Ovary (tissue), 9 donors: ENCODE data around the gene POC1A. TPM values are rescaled to one million over a fixed set of nuclear protein-coding genes. Genes with fewer than 3 reads are reported as not detected.
A peak's percentile ranks its signal among the peaks of the same experiment; 100 is the strongest.

Experiments used
- DNase-seq, 5 donors: peaks; one replicate each; pipeline ENCODE4 v3.0.0-alpha.2; 2019 to 2020
- H3K27ac ChIP-seq, 2 donors: fragments of 200-600 bp; one replicate each; pipeline versions ENCODE4 v1.5.1 to v1.8.0; 2019 to 2022
- H3K27me3 ChIP-seq: fragments of 200-600 bp; one replicate; pipeline ENCODE4 v1.8.0; 2022
- H3K36me3 ChIP-seq: fragments of 200-600 bp; sonication (generic); one replicate; pipeline ENCODE4 v1.5.1; 2019
- H3K4me1 ChIP-seq: one replicate; pipeline ENCODE4 v1.8.1; 2013; ENCODE audit warnings: mild to moderate bottlenecking, moderate library complexity; ENCODE audit not compliant: insufficient read depth
- H3K4me3 ChIP-seq: fragments of 200-600 bp; sonication (generic); one replicate; pipeline ENCODE4 v1.5.1; 2017
- H3K9me3 ChIP-seq, 2 donors: fragments of 200-600 bp in 1 of 2; sonication (generic) in 1 of 2; one replicate each; pipeline versions ENCODE4 v1.5.1 to v1.8.1; 2013 to 2019; ENCODE audit warnings: mild to moderate bottlenecking in 1 of 2, moderate library complexity in 1 of 2
- EP300 ChIP-seq: sonication (generic); formaldehyde crosslinking; IDR thresholded peaks from one replicate; pipeline ENCODE4 v1.6.1; 2017; ENCODE audit warnings: antibody characterized with exemption
- POLR2A ChIP-seq: fragments of 450-650 bp; IDR thresholded peaks from one replicate; pipeline ENCODE4 v1.6.1; 2017; ENCODE audit warnings: antibody characterized with exemption, mild to moderate bottlenecking, moderate library complexity
- WGBS, 3 donors: extraction: QIAGEN DNeasy Blood & Tissue Kit in 1 of 3; methylation state at CpG; one replicate each; pipeline versions ENCODE4 v1.1.5 to v1.1.7; 2013 to 2017; 5-methylcytosine and 5-hydroxymethylcytosine counted together
- intact Hi-C, 4 donors: fragments of 100-400 bp; cut with DNase I; formaldehyde crosslinking; loops; one replicate each; pipeline versions ENCODE4 v1.11.0 to v1.15.1; 2022 to 2023
- polyA plus RNA-seq, 2 donors: library from polyadenylated mRNA; stranded (reverse); fragments of 200-250 nt in 1 of 2; fragments of 350-450 nt in 1 of 2; fragmentation: Illumina TruSeq in 1 of 2; extraction: RNeasy Lipid Tissue Mini Kit (QIAGEN cat#74804) in 1 of 2; gene quantifications; one replicate each; pipeline ENCODE4 v1.2.3, GENCODE V29; 2013 to 2014
- total RNA-seq, 7 donors: library from RNA; depleted of rRNA in 2 of 7; stranded (reverse); fragments of >200 nt in 2 of 7; fragmentation: NEBNext Ultra II Directional in 3 of 7; extraction: Animal tissue kit (Norgen Biotek cat#: 25700) in 3 of 7; gene quantifications; one replicate each; pipeline versions ENCODE4 v1.1.0 to v1.2.4, GENCODE V29; 2016 to 2023
- TF ChIP-seq, protein P1 (sequence below), 3 donors: fragments of 450-650 bp in 2 of 3; fragments of 200-600 bp in 1 of 3; IDR thresholded peaks; one replicate each; pipeline versions ENCODE4 v1.5.1 to v1.8.0; 2016 to 2022; ENCODE audit warnings: antibody characterized with exemption in 3 of 3, mild to moderate bottlenecking in 1 of 3
- donor health status: DM: no; HTN: no; CAD: no; lungs with moderate emphysema.
- donor health status: DM: no; HTN: no; CAD: no.
- donor health status: Bipolar disorder and iron deficiency.
- donor health status: DM: yes; HTN: yes; CAD: no.
- donor health status: DM: no; HTN: no; CAD: no.
- donor health status: DM: yes; HTN: yes; CAD: no.

The POC1A gene
- total and polyA plus RNA-seq, 9 donors = 0.53 to 1.8 (median 1.3) TPM

DNA sequence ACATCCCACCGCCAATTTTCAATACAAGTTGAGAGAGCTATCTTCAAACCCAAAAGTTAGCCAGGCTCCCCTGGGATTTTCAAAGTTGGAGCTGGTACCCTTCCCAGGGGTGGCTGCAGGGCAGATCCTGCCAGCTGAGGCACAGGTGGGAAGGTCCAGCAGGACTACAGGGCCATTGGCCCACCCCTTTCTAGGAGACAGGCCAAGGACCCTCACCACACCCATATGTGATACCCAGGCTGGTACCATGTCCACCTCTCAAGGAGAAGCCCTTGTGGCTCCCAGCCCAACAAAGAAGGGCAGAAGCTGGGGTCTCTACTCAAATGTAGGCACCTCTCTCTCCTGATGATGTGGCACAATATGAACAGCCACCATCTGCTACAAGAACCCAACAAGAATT lies 8.0 kb downstream of the POC1A start:
- no peak for DNase-seq
- H3K9me3 ChIP-seq = no peaks in the 10 kb centered on the region
- H3K4me1 ChIP-seq = no peaks in the 10 kb centered on the region
- TF ChIP-seq, protein P1, sequence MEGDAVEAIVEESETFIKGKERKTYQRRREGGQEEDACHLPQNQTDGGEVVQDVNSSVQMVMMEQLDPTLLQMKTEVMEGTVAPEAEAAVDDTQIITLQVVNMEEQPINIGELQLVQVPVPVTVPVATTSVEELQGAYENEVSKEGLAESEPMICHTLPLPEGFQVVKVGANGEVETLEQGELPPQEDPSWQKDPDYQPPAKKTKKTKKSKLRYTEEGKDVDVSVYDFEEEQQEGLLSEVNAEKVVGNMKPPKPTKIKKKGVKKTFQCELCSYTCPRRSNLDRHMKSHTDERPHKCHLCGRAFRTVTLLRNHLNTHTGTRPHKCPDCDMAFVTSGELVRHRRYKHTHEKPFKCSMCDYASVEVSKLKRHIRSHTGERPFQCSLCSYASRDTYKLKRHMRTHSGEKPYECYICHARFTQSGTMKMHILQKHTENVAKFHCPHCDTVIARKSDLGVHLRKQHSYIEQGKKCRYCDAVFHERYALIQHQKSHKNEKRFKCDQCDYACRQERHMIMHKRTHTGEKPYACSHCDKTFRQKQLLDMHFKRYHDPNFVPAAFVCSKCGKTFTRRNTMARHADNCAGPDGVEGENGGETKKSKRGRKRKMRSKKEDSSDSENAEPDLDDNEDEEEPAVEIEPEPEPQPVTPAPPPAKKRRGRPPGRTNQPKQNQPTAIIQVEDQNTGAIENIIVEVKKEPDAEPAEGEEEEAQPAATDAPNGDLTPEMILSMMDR (IDR thresholded peaks at IDR 0.05) = no peak
- TF ChIP-seq EP300 = no peak
- no peak for TF ChIP-seq POLR2A
- 95 to 98% (median 96%) methylated on average over 1 of the region's 1 CpG for WGBS, 3 donors
- no peaks in the 10 kb centered on the region for H3K36me3 ChIP-seq
- intact Hi-C loops = no loop called here
- no peak overlapping the region for H3K4me3 ChIP-seq
- H3K27me3 ChIP-seq = no peaks in the 10 kb centered on the region
- H3K27ac ChIP-seq = no peak overlapping the region

DNA sequence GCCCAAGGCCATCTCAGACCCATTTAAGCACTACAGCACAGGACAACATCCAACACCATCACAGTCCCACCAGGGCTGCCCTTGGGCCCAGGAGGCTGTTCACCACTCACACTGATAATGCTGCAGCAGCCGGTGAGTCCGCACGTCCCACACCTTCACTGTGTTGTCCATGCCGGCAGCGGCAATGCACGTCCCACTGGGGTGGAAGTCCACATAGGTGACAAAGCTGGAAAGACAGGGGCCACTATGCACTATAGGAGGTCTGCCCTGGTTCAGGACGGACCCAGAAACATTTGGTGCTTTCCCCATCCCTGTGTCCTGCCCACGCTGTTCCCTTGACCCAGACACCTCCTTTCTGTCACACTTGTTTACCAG lies 8.5 kb downstream of the POC1A start:
- Histone ChIP-seq H3K4me3 (no peak overlapping the region), H3K27ac (no peak overlapping the region), H3K27me3 (no peaks in the 10 kb centered on the region), H3K4me1 (no peaks in the 10 kb centered on the region), H3K9me3 (no peaks in the 10 kb centered on the region), H3K36me3 (no peaks in the 10 kb centered on the region)
- TF ChIP-seq EP300 = no peak
- TF ChIP-seq POLR2A = no peak
- TF ChIP-seq, protein P1 (IDR thresholded peaks at IDR 0.05) = no peak
- 91 to 95% (median 93%) methylated on average over 8 of the region's 8 CpGs for WGBS, 3 donors
- intact Hi-C loops = loop anchor here in 1 of 4 donors (2.0 kb wide), 1 partner anchor 149 kb away; no protein-coding TSS in a partner anchor
- no peak for DNase-seq

DNA sequence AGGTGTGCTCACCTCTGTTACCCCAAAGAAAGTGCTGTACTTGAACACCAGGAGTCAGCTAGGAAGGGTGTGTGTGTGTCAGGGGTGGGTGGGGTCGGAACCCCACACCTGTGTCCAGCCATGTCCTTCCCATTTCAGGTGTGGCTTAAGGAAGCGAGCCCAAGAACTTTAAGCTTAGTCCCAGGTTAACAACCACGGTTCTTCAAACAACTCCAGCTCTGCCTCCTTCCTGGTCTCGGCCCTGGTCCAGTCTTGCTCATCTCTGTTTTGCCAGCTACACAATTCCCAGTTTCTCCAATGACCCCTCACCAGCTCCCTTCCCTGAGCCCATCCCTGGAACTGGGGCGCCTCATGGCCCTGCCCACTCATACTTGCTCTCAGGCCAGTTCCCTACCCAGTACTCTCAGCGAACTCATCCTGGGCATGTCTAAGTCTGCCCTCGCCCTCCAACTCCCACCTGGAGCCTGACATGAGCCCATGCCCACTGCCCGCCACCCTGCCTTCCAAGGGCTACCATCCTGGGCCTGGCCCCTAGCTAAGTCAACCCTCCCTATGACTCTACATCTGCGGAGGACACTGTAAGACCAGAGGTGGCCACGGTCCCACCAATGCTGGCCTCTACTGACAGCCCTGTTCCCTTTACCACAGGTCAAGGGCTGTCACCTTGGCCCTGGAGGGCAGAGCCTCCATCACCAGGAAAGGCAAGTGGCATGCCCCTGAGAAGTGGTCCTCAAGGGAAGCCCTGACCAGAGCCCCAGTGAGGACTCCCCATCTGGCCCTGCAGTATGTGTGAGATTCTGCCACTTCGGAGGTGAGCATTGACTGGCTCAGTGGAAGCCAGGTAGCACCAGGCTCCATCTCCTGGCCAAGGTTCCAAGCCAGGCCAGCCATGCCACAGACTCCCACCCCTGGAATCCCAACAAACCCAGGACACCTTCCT lies 9.2 kb downstream of the POC1A start:
- no peak for DNase-seq
- no peaks in the 10 kb centered on the region for H3K4me1 ChIP-seq
- TF ChIP-seq, protein P1 (IDR thresholded peaks at IDR 0.05) = no peak
- TF ChIP-seq EP300 (no peak), POLR2A (no peak)
- WGBS, 3 donors = 95% methylated on average over 11 of the region's 11 CpGs
- H3K27ac ChIP-seq = no peak overlapping the region
- H3K4me3 ChIP-seq = no peak overlapping the region
- no peaks in the 10 kb centered on the region for H3K27me3 ChIP-seq
- no peaks in the 10 kb centered on the region for H3K9me3 ChIP-seq
- intact Hi-C loops = loop anchor here (1.0 to 5.0 kb wide), 5 partner anchors 88 to 203 kb away; partner anchors contain the start of genes DUSP7 (in 1 of the 4), PARP3 (in 1 of the 4) and RRP9 (in 1 of the 4)
- no peaks in the 10 kb centered on the region for H3K36me3 ChIP-seq

DNA sequence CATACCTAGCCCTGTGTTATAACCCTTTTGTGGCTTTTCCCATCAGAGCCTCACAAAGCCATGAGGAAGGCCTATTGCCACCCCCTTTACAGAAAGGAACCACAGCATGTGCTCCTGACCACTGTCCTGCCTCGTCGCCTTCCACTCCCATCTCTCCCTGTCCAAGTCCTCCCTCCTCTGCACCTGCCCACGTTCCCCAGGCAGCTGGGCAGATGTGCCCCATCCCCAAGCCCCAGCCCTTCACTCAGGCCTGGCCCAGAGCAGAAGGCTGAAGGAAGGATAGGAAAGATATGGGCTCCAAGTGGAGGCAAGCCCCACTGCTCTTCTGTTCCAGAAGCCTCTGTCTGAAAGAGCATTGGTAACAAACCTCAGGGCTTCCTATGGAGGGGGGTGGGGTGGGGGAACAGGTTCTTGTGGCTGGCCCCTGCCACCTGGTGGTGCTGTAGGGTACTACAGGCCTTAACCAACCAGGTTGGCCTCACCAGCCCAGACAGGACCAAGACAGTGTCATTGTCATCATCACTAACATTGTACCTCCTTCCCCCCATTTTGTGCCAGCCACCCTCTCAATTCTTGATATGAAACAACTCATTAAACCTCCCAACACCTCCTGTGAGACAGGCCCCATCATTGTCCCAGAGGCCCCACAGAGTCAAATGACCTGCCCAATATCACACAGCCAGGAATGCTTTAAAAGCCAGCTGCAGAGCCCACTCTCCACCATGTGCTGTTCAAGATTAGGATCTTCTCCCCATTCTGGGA lies 10.0 kb downstream of the POC1A start:
- intact Hi-C loops = loop anchor here (1.0 to 5.0 kb wide), 5 partner anchors 87 to 202 kb away; partner anchors contain the start of genes DUSP7 (in 1 of the 4), PARP3 (in 1 of the 4) and RRP9 (in 1 of the 4)
- DNase-seq = peak; percentile 79 to 89 (median 86)
- Histone ChIP-seq H3K27ac (no peak overlapping the region), H3K9me3 (no peaks in the 10 kb centered on the region), H3K36me3 (no peaks in the 10 kb centered on the region), H3K4me3 (no peak overlapping the region), H3K4me1 (no peaks in the 10 kb centered on the region), H3K27me3 (no peaks in the 10 kb centered on the region)
- WGBS, 3 donors = 51 to 73% (median 62%) methylated on average over 3 of the region's 3 CpGs
- TF ChIP-seq, protein P1 (IDR thresholded peaks at IDR 0.05) = peak; percentile 80 to 96 (median 95)
- peak; percentile 35 for TF ChIP-seq POLR2A
- no peak for TF ChIP-seq EP300
